GM21723 (cell line): ENCODE results near the gene PCDHGB3.
"Not testable (repeated sequence)": the region's sequence is repeated elsewhere in the genome, so short reads cannot be mapped to it uniquely, and the experiment has no call there.

Experiments used
- ATAC-seq: cut with Tn5 transposase; IDR thresholded peaks from one replicate; pipeline ENCODE4 v1.9.1; 2021; ENCODE audit warnings: mild to moderate bottlenecking, moderate library complexity; ENCODE audit not compliant: unreplicated experiment

PCDHGB3 gene

DNA sequence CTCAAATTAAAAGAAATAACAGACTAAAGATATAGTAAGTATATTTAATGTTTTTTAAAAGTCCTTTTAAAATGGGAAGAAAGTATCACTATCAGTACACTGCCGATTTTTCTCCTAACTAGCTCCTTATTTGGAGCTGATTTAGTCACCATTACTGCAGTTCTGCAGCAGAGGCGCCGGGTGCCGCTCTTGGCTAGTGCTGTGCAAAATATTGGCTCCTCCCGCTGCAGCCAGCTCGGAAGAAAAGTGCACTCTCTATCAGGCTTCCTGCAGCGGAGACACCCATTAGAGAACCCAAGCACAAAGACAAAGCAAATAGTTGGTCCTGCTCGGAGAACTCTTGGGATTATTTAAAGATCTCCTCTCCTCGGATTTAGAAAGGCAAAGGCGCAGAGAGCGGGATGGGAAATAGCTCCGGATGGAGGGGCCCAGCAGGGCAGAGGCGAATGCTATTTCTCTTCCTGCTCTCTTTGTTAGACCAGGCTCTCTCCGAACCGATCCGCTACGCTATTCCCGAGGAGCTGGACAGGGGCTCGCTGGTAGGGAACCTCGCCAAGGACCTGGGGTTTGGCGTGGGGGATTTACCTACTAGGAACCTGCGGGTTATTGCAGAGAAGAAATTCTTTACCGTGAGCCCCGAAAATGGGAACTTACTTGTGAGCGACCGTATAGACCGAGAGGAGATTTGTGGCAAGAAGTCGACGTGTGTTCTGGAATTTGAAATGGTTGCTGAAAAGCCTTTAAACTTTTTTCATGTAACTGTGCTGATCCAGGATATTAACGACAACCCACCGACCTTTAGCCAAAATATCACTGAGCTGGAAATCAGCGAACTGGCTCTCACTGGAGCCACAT lies at the start of gene PCDHGB3:
Gene PCDHGB3 (plus strand): TSS at position 249 of the 855 bp plus-strand sequence. CDS start 153 bp downstream, at position 402.
- ATAC-seq, result peak; percentile 97

DNA sequence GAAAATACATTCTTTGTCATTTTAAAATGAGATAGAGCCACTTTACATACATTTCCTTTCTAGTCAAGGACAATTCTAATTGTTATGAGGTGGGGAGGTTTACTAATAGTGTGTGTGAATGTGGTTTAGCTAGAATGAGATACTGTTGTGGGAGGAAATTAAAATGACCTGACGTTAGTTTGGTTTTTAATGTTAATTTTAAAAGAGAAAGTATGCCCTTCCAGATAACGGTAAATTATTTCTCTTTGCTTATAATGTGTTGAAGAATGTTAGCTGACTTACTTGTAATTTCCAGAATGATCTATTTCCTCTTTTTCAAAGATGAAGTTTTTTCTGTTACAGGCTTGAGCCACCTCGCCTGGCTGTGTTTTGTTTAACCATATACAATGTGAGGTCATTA lies 47.8 kb upstream of the PCDHGB3 start:
- no peak for ATAC-seq

GRCh38 chr5:141326088-141326854 lies 43.8 kb upstream of the PCDHGB3 start:
- peak; percentile 64 for ATAC-seq

DNA sequence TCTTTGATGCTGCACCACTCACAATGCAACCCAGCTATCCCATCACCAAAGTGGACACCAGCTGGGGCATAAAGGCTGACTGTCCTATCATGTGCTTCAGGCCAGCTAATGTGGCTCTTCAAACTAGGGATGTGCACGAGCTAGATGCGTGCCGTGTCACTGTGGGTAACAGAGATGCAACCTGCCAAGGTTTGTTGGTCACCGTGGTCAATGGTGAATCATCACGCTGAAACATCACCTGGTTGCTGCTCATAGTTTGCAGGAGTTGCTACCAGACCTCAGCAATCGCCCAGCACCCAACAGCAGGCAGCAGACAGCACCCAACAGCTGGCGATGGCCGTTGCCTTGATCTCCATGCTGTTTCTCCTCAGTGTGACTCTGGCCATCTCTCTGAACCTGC lies 41.8 kb upstream of the PCDHGB3 start:
- no peak for ATAC-seq

DNA sequence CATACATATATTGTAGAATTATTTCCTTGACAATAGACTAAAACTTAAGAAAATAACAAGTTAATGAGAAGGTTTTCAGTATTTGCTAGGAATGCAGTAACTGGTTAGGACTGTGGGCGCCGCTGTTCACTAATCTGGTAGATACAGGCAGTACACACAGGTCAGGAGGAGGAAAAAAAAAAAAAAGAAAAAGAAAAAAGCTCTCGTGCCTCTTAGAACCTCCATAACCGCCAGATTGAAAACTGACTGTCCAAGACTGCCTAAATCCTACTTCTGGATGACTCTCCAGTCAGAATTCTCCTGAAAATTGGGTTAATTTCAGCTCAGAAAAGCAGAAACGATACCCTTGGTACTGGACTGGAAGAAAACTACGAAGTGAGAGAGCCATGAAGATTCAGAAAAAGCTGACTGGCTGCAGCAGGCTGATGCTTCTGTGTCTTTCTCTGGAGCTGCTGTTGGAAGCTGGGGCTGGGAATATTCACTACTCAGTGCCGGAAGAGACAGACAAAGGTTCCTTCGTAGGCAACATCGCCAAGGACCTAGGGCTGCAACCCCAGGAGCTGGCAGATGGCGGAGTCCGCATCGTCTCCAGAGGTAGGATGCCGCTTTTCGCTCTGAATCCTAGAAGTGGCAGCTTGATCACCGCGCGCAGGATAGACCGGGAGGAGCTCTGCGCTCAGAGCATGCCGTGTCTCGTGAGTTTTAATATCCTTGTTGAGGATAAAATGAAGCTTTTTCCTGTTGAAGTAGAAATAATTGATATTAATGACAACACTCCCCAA lies 39.6 kb upstream of the PCDHGB3 start, which contains the start of gene PCDHGA1:
Gene PCDHGA1 (plus strand): TSS at position 216 of the 782 bp plus-strand sequence.
- no peak for ATAC-seq

DNA sequence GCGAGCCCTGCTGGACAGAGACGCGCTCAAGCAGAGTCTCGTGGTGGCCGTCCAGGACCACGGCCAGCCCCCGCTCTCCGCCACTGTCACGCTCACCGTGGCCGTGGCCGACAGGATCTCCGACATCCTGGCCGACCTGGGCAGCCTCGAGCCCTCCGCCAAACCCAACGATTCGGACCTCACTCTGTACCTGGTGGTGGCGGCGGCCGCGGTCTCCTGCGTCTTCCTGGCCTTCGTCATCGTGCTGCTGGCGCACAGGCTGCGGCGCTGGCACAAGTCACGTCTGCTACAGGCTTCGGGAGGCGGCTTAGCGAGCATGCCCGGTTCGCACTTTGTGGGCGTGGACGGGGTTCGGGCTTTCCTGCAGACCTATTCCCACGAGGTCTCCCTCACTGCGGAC lies 37.5 kb upstream of the PCDHGB3 start:
- not testable (repeated sequence) for ATAC-seq

DNA sequence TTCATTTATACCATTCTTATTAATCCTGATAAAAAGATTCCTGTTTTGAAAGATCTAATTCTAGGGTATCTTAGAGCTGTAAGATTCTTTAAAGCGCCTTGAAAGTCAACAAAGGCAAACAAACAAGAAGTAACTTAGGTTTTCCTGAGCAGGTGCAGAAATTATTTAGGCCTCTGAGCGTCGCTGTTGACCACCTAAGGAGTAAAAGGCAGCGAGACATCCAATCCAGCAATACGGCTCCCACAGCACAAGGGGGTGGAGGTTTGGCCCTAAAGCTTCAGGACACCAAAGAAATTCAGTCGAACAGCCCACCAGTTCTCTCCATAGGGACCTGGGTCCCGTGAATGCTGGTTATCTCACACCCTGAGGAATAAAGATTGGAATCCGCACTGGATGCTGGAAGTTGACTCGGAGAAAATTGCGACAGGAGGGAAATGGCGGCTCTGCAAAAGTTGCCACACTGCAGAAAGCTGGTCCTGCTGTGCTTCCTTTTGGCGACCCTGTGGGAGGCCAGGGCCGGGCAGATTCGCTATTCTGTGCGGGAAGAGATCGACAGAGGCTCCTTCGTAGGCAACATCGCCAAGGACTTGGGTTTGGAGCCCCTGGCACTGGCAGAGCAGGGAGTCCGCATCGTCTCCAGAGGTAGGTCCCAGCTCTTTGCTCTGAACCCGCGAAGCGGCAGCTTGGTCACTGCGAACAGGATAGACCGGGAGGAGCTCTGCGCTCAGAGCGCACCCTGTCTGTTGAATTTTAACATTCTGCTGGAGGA lies 31.3 kb upstream of the PCDHGB3 start, which contains the start of gene PCDHGA2:
Gene PCDHGA2 (plus strand): TSS at position 223 of the 769 bp plus-strand sequence.
- ATAC-seq, result no peak

- not testable (repeated sequence) for ATAC-seq
Measured at GRCh38 chr5:141340781-141341354, 29.2 kb upstream of the PCDHGB3 start.

DNA sequence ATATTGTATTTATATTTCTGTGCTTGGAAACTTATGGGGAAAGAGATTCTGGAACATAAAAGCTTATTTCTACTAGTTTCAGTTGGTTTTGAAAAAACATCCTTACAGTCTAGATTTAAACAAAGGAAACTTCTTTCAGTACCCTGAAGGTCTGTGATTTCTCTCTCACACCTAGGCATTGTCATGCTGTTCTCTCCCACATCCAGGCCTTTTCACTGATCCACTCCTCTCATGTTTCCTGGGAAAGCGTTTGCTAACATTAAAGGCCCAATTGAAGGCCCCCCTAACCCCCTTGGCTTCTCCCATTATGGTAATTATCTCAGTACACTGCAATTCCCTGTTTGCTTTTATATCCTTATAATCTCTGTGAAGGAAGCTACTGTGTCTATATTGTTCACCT lies 27.3 kb upstream of the PCDHGB3 start:
- no peak for ATAC-seq

DNA sequence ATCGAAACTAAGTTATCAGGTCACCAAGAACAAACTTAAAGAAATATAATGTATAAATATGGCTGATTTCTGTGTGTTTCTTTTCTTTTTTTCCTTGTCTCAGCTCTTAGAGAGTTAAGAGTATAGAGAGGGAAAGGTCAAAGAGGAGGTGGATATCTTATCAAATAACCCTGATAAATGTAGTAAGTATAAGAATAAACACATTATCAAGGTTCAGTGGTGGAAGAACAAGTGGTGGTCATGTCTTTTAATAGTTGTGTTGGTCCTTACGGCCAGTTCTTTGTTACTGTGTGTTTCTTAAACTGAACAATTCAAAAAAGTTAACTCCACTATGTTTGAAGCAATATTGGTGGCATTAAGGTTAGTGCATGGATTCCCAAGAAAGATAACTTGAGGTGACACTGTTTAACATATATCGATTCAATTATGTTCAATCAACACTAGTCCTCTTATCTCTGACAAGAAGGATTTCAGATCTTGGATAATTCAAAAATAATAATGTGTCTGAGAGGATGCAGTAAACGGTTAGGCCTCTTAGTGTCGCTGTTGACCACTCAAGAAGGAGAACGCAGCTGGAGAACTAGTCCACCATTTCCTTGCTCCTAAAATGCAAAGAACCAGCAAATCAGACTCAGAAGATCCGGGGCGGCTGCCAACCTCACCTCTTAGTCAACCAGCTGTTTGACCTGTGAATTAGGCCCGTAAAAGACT lies 26.6 kb upstream of the PCDHGB3 start, which contains the start of gene PCDHGA3:
Gene PCDHGA3 (plus strand): TSS at position 588 of the 711 bp plus-strand sequence. CDS start 205 bp downstream, outside the sequence.
- ATAC-seq, result no peak

GRCh38 chr5:141343953-141344463 lies 26.0 kb upstream of the PCDHGB3 start:
- no peak for ATAC-seq

GRCh38 chr5:141345327-141345726 lies 24.7 kb upstream of the PCDHGB3 start:
- no peak for ATAC-seq

GRCh38 chr5:141346017-141346416 lies 24.0 kb upstream of the PCDHGB3 start:
- not testable (repeated sequence) for ATAC-seq

- no peak for ATAC-seq
Measured at GRCh38 chr5:141349917-141350619, 20.0 kb upstream of the PCDHGB3 start, which contains the start of gene PCDHGB1. TSS of gene PCDHGB1 (plus strand) at chr5:141350099. CDS start at chr5:141350261, 162 bp downstream.

DNA sequence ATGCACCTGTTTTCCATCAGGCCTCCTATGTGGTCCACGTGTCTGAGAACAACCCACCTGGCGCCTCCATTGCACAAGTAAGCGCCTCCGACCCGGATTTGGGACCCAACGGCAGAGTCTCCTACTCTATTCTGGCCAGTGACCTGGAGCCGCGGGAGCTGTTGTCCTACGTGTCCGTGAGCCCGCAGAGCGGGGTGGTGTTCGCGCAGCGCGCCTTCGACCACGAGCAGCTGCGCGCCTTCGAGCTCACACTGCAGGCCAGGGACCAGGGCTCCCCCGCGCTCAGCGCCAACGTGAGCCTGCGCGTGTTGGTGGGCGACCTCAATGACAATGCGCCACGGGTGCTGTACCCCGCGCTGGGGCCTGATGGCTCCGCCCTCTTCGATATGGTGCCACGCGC lies 18.5 kb upstream of the PCDHGB3 start:
- ATAC-seq, result no peak

DNA sequence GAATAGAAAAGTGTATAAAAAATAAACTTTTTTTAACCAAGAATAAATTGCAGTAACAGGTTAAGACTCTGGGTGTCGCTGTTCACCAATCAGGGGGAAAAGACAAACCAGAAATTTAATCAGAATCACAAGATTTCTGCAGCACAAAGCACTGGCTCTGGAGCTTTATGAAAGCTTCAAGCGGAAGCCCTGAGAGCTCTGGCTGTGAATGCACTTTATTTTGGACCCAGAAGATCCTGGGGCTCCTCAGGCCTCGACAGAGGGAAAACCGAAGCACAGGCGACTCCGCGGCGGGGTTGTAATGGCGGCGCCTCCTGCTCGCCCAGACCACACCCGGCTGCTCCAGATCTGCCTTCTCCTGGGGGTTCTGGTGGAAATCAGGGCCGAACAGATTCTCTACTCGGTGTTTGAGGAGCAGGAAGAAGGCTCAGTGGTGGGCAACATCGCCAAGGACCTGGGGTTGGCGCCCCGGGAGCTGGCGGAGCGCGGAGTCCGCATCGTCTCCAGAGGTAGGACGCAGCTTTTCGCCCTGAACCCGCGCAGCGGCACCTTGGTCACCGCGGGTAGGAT lies 15.1 kb upstream of the PCDHGB3 start, which contains the start of gene PCDHGA4:
Gene PCDHGA4 (plus strand): TSS at position 122 of the 570 bp plus-strand sequence. CDS start 87 bp downstream, at position 209.
- no peak for ATAC-seq

GRCh38 chr5:141355641-141356040 lies 14.4 kb upstream of the PCDHGB3 start:
- no peak for ATAC-seq

DNA sequence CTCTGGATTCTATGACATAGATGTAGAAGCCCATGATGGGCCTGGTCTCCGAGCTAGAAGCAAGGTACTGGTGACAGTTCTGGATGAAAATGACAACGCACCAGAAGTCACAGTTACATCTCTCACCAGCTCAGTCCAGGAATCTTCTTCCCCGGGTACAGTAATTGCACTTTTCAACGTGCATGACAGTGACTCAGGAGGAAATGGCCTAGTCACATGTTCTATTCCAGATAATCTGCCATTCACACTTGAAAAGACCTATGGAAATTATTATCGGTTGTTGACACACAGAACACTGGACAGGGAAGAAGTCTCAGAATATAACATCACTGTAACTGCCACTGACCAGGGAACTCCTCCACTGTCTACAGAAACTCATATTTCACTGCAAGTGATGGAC lies 13.9 kb upstream of the PCDHGB3 start:
- no peak for ATAC-seq
